Heart left ventricle (tissue), 16 donors: ENCODE data around the gene A2M. TPM values are rescaled to one million over a fixed set of nuclear protein-coding genes. Genes with fewer than 3 reads are reported as not detected.

Experiments used
- ATAC-seq, 4 donors: fragments of 200-7000 bp; cut with Tn5 transposase; one replicate each; pipeline ENCODE4 v1.9.1; 2020 to 2022; ENCODE audit warnings: moderate library complexity in 4 of 4, mild to moderate bottlenecking in 3 of 4, moderate number of reproducible peaks in 1 of 4
- DNase-seq, 5 donors: peaks; one replicate each; pipeline ENCODE4 v3.0.0-alpha.2; 2020
- H3K27ac ChIP-seq, 12 donors: fragments of 200-600 bp; sonication (generic) in 4 of 12; one replicate each; pipeline versions ENCODE4 v1.5.0 to v1.8.0; 2016 to 2022; ENCODE audit warnings: mild to moderate bottlenecking in 2 of 12
- H3K27me3 ChIP-seq, 9 donors: fragments of 200-600 bp; sonication (generic) in 2 of 9; one replicate each; pipeline versions ENCODE4 v1.5.1 to v1.8.0; 2016 to 2022; ENCODE audit warnings: mild to moderate bottlenecking in 3 of 9
- H3K36me3 ChIP-seq, 9 donors: fragments of 200-600 bp; sonication (generic) in 2 of 9; one replicate each; pipeline versions ENCODE4 v1.5.0 to v1.8.0; 2018 to 2022; ENCODE audit warnings: mild to moderate bottlenecking in 2 of 9
- H3K4me1 ChIP-seq, 12 donors: fragments of 200-600 bp; sonication (generic) in 4 of 12; one replicate each; pipeline versions ENCODE4 v1.5.0 to v1.8.0; 2016 to 2022; ENCODE audit warnings: mild to moderate bottlenecking in 3 of 12
- H3K4me3 ChIP-seq, 12 donors: fragments of 200-600 bp; sonication (generic) in 4 of 12; one replicate each; pipeline versions ENCODE4 v1.5.0 to v1.8.0; 2017 to 2022; ENCODE audit warnings: mild to moderate bottlenecking in 9 of 12, moderate library complexity in 4 of 12
- H3K9me3 ChIP-seq, 12 donors: fragments of 200-600 bp; sonication (generic) in 4 of 12; one replicate each; pipeline versions ENCODE4 v1.5.0 to v1.8.0; 2016 to 2022; ENCODE audit warnings: mild to moderate bottlenecking in 1 of 12
- POLR2A ChIP-seq, 2 donors: fragments of 450-650 bp; IDR thresholded peaks; one replicate each; pipeline ENCODE4 v1.6.1; 2017; ENCODE audit warnings: antibody characterized with exemption in 2 of 2, mild to moderate bottlenecking in 2 of 2, moderate library complexity in 2 of 2
- WGBS, 4 donors: extraction: QIAGEN DNeasy Blood & Tissue Kit in 2 of 4; methylation state at CpG; one replicate each; pipeline versions ENCODE4 v1.1.5 to v1.1.7; 2013 to 2018; 5-methylcytosine and 5-hydroxymethylcytosine counted together
- intact Hi-C, 10 donors: fragments of 100-400 bp; cut with DNase I; formaldehyde crosslinking; loops; one replicate each; pipeline versions ENCODE4 v1.11.1 to v1.14.2; 2022
- polyA plus RNA-seq, 2 donors: library from polyadenylated mRNA; stranded (reverse); fragments of 200-250 nt; gene quantifications; one replicate each; pipeline ENCODE4 v1.2.3, GENCODE V29; 2013
- total RNA-seq, 9 donors: library from RNA; depleted of rRNA in 2 of 9; stranded (reverse); fragments of >200 nt in 2 of 9; fragmentation: NEBNext Ultra II Directional in 3 of 9; extraction: Animal tissue kit (Norgen Biotek cat#: 25700) in 3 of 9; gene quantifications; one replicate each; pipeline versions ENCODE4 v1.1.0 to v1.2.4, GENCODE V29; 2016 to 2023
- TF ChIP-seq, protein P1 (sequence below), 12 donors: fragments of 200-600 bp; sonication (generic) in 4 of 12; IDR thresholded peaks; one replicate each; pipeline versions ENCODE4 v1.5.0 to v1.8.0; 2018 to 2022; ENCODE audit warnings: antibody characterized with exemption in 12 of 12, mild to moderate bottlenecking in 5 of 12
- donor health status: ischemic (EF 13 %, LVEDD 7.1; RV severe dilation, severe dysfunction).
- donor health status: healthy with polysubstance abuse.
- donor health status: DM: no; HTN: yes; CAD: no.
- donor health status: DM: no; HTN: no; CAD: no.
- donor health status: ischemic (EF 25% LVEDD 6.9; RV normal size, moderate dysfunction).
- donor health status: ischemic (EF 25% LVEDD 5.7; RV mildly dilated, moderate dysfunction).
- donor health status: healthy.
- donor health status: DM: yes; HTN: yes; CAD: no.
- donor health status: ischemic (EF 35%, LVEDD 5.7; RV mildly dilated, moderate dysfunction).
- donor health status: nonischemic (EF 11% LVEDD 7.7; RV severe dilation, severe dysfunction).
- donor health status: DM: yes; HTN: yes; CAD: no.
- donor health status: PGD.
- donor health status: ischemic (EF 29% LVEDD 5.4; RV normal size, mild dysfunction).
- donor health status: nonischemic (EF 23%, LVEDD 6.1; RV moderate dilation, normal function).

A2M gene
- total and polyA plus RNA-seq, 11 donors, result 133 to 1,706 (median 385) TPM

DNA sequence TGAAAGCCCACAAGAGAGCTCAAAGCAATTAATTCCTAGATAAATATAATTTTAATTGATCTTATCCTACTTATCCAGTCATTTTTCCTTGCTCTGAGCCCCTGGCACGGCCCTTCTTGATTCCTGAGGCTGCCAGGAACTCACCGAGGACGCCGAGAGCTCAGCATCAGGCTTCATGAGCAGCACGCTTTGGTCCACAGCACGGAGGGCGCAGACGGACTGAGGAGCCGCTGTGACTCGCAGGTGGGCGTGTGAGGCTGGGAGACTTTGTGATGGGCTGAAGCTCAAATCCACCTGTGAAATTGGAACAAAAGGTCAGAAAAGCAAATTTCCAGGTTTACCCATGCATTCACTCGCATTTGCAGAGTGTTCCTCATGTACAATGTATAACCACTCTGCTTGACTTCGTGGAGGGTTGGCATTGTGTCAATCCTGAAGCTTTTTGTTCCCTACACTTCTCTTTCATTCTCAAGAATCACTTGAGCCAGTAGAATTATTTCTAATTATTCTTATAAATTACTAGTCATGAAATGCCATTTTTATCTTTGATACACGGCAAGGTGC is 17.2 kb downstream of the A2M start:
- no peak for TF ChIP-seq POLR2A (IDR thresholded peaks at IDR 0.05)
- TF ChIP-seq, protein P1, sequence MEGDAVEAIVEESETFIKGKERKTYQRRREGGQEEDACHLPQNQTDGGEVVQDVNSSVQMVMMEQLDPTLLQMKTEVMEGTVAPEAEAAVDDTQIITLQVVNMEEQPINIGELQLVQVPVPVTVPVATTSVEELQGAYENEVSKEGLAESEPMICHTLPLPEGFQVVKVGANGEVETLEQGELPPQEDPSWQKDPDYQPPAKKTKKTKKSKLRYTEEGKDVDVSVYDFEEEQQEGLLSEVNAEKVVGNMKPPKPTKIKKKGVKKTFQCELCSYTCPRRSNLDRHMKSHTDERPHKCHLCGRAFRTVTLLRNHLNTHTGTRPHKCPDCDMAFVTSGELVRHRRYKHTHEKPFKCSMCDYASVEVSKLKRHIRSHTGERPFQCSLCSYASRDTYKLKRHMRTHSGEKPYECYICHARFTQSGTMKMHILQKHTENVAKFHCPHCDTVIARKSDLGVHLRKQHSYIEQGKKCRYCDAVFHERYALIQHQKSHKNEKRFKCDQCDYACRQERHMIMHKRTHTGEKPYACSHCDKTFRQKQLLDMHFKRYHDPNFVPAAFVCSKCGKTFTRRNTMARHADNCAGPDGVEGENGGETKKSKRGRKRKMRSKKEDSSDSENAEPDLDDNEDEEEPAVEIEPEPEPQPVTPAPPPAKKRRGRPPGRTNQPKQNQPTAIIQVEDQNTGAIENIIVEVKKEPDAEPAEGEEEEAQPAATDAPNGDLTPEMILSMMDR (IDR thresholded peaks at IDR 0.05), result no peak
- WGBS, 4 donors, result 93 to 95% (median 93%) methylated on average over 14 of the region's 14 CpGs
- DNase-seq, result no peak
- intact Hi-C loops, result no loop called here
- H3K9me3 ChIP-seq, result no peaks in the 10 kb centered on the region
- ATAC-seq, result no peak
- peaks cover 0 to 98% (median 97%) of the 10 kb centered on the region in 9 donors for H3K36me3 ChIP-seq
- no peak overlapping the region for H3K4me3 ChIP-seq
- no peak overlapping the region for H3K27ac ChIP-seq
- H3K27me3 ChIP-seq, result no peaks in the 10 kb centered on the region
- H3K4me1 ChIP-seq, result peaks cover 0 to 15% (median 3%) of the 10 kb centered on the region in 12 donors

DNA sequence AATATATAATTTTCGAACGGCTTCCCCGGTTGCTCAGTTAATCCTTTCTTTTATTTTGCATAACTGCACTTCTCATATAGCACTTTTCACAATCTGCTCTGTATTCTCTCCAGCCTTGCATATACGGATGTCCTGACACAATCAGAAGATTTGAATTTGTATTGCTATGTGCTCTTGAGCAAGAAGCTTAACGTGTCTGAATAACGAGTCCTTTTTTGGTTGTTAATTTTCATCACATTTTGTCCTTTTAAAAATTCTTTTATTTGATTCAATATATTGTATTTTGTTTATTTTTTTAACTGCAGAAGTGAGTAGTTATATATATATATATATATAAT is 17.6 kb downstream of the A2M start:
- TF ChIP-seq POLR2A (IDR thresholded peaks at IDR 0.05), result no peak
- TF ChIP-seq, protein P1 (IDR thresholded peaks at IDR 0.05), result no peak
- H3K9me3 ChIP-seq, result no peaks in the 10 kb centered on the region
- DNase-seq (no peak), ATAC-seq (no peak)
- 93 to 94% (median 94%) methylated on average over 6 of the region's 6 CpGs for WGBS, 4 donors
- intact Hi-C loops, result no loop called here
- H3K4me1 ChIP-seq, result peaks cover 0 to 18% (median 6%) of the 10 kb centered on the region in 12 donors
- peaks cover 0 to 98% (median 97%) of the 10 kb centered on the region in 9 donors for H3K36me3 ChIP-seq
- no peak overlapping the region for H3K27ac ChIP-seq
- no peaks in the 10 kb centered on the region for H3K27me3 ChIP-seq
- no peak overlapping the region for H3K4me3 ChIP-seq

DNA sequence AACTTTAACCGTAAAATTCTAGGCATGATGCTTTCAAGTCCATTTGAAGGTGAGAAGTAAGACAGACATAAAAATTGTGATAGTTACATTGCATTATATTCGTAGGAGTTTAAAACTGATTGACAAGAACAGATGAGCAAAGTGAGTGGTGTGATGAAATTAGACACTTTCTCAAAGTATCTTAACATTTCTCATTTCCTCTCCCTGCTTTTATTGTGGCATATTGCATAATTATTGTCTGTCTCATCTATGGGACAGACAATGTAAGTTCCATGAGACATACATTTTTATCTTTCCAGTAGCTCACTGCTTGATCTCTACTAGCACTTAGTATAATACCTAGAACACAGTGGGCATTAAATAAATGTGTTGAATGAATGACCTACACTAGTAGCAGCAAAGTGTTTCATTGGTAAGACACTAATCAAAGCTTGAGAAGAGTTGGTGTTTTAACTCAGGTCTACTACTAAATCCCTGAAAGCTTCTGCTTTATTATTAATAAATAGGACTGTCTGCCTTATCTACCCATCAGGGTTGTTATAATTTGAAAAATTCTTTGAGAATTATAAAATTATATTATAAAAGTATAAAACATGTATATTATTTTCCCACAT is 19.0 kb downstream of the A2M start:
- Histone ChIP-seq H3K4me3 (no peak overlapping the region), H3K9me3 (no peaks in the 10 kb centered on the region), H3K4me1 (peaks cover 0 to 27% (median 10%) of the 10 kb centered on the region in 12 donors), H3K27me3 (no peaks in the 10 kb centered on the region), H3K27ac (no peak overlapping the region), H3K36me3 (peaks cover 0 to 98% (median 97%) of the 10 kb centered on the region in 9 donors)
- ATAC-seq (no peak), DNase-seq (no peak)
- no peak for TF ChIP-seq POLR2A (IDR thresholded peaks at IDR 0.05)
- TF ChIP-seq, protein P1 (IDR thresholded peaks at IDR 0.05), result no peak
- WGBS, 4 donors, result 91 to 96% (median 93%) methylated on average over 2 of the region's 2 CpGs
- intact Hi-C loops, result no loop called here

DNA sequence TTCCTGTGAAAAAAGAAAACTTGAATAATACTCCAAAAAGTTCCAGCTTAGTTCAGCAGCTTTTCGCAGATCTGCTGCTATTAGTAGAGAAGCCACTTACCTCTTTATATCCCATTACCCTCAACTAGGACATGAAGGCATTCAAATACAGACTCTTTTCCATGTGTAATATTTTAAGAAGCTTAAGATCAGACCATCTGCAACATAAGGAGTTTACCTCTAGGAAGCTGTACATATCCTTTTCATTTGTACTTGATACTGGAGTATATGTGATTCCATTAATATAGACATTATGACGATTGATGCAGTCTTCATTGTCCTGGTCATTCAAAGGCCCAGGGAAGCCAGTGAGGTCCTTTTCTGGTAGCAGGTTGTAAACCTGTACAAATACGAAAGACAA is 20.4 kb downstream of the A2M start:
- ATAC-seq (no peak), DNase-seq (no peak)
- intact Hi-C loops, result no loop called here
- WGBS, 4 donors, result 93 to 96% (median 95%) methylated on average over 3 of the region's 3 CpGs
- H3K36me3 ChIP-seq, result peaks cover 0 to 98% (median 97%) of the 10 kb centered on the region in 9 donors
- TF ChIP-seq, protein P1 (IDR thresholded peaks at IDR 0.05), result no peak
- TF ChIP-seq POLR2A (IDR thresholded peaks at IDR 0.05), result no peak
- H3K27me3 ChIP-seq, result no peaks in the 10 kb centered on the region
- H3K4me1 ChIP-seq, result peaks cover 0 to 27% (median 10%) of the 10 kb centered on the region in 12 donors
- H3K27ac ChIP-seq, result no peak overlapping the region
- H3K4me3 ChIP-seq, result no peak overlapping the region
- H3K9me3 ChIP-seq, result no peaks in the 10 kb centered on the region
